ENCODE results near the gene VWA3B. TPM values are rescaled to one million over a fixed set of nuclear protein-coding genes. Genes with fewer than 3 reads are reported as not detected.
"Not testable (repeated sequence)": the region's sequence is repeated elsewhere in the genome, so short reads cannot be mapped to it uniquely, and the experiment has no call there.

Gene VWA3B
- total RNA-seq, 3 donors from 2014 or later, result not detected

DNA sequence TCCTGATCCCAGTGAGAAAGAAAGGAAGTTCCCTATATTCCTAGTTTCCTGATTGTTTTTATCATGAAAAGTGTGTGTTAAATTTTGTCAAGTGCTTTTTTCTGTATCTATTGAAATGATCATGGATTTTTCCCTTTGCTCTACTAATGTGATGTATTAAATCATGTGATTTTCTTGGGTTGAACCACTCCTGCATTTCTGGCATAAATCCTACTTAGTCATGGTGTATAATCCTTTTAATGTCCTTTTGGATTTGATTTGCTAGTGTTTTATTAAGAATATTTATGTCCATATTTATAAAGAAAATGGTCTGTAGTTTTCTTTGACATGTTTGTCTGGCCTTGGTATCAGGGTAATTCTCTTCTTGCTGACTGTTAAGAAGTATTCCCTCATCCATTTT is 171.9 kb downstream of the VWA3B start:
- Histone ChIP-seq H3K27me3 (no peaks in the 10 kb centered on the region), H3K36me3 (no peaks in the 10 kb centered on the region), H3K4me1 (no peaks in the 10 kb centered on the region), H3K9me3 (peaks cover 0 to 19% of the 10 kb centered on the region in 2 donors), H3K27ac (no peak overlapping the region), H3K4me3 (no peak overlapping the region)
- DNase-seq (ENCODE audit: low spot score in 2 of 2), result no peak
- TF ChIP-seq, protein P1, sequence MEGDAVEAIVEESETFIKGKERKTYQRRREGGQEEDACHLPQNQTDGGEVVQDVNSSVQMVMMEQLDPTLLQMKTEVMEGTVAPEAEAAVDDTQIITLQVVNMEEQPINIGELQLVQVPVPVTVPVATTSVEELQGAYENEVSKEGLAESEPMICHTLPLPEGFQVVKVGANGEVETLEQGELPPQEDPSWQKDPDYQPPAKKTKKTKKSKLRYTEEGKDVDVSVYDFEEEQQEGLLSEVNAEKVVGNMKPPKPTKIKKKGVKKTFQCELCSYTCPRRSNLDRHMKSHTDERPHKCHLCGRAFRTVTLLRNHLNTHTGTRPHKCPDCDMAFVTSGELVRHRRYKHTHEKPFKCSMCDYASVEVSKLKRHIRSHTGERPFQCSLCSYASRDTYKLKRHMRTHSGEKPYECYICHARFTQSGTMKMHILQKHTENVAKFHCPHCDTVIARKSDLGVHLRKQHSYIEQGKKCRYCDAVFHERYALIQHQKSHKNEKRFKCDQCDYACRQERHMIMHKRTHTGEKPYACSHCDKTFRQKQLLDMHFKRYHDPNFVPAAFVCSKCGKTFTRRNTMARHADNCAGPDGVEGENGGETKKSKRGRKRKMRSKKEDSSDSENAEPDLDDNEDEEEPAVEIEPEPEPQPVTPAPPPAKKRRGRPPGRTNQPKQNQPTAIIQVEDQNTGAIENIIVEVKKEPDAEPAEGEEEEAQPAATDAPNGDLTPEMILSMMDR (IDR thresholded peaks at IDR 0.05), result no peak
- no peak for TF ChIP-seq POLR2AphosphoS5 (IDR thresholded peaks at IDR 0.05)
- no peak for TF ChIP-seq POLR2A (IDR thresholded peaks at IDR 0.05)
- intact Hi-C loops (cut with DNase I; ENCODE audit: low total_unique reads), result no loop called here

DNA sequence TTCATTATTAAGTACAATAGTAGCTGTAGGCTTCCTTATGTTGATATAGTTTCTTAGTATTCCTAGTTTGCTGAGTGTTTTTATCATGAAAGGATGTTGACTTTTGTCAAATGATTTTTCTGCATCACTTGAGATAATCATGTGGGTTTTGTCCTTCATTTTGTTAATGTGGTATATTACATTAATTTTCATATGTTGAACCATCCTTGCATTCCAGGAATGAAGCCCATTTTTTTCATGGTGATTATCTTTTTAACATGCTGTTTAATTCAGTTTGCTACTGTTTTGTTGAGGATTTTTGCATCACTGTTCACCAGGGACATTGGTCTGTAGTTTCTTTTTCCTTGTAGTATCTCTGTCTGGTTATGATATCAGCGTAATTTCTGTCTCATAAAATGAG is 176.4 kb downstream of the VWA3B start:
- DNase-seq (ENCODE audit: low spot score in 2 of 2), result no peak
- H3K27me3 ChIP-seq, result no peaks in the 10 kb centered on the region
- H3K9me3 ChIP-seq, result peaks cover 0 to 21% of the 10 kb centered on the region in 2 donors
- no peaks in the 10 kb centered on the region for H3K36me3 ChIP-seq
- no peaks in the 10 kb centered on the region for H3K4me1 ChIP-seq
- no peak overlapping the region for H3K4me3 ChIP-seq
- intact Hi-C loops (cut with DNase I; ENCODE audit: low total_unique reads), result no loop called here
- TF ChIP-seq, protein P1 (IDR thresholded peaks at IDR 0.05), result no peak
- no peak for TF ChIP-seq POLR2AphosphoS5 (IDR thresholded peaks at IDR 0.05)
- no peak for TF ChIP-seq POLR2A (IDR thresholded peaks at IDR 0.05)
- no peak overlapping the region for H3K27ac ChIP-seq

DNA sequence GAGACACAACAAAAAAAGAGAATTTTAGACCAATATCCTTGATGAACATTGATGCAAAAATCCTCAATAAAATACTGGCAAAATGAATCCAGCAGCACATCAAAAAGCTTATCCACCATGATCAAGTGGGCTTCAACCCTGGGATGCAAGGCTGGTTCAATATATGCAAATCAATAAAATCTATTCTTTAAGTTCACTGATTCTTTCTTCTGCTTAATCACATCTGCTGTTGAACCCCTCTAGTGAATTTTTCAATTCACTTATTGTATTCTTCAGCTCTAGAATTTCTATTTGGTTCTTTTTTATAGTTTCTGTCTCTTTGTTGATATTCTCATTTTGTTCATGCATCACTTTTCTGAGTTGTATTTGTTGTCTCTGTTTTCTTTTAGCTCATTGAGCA is 181.3 kb downstream of the VWA3B start:
- intact Hi-C loops (cut with DNase I; ENCODE audit: low total_unique reads), result not testable (repeated sequence)

DNA sequence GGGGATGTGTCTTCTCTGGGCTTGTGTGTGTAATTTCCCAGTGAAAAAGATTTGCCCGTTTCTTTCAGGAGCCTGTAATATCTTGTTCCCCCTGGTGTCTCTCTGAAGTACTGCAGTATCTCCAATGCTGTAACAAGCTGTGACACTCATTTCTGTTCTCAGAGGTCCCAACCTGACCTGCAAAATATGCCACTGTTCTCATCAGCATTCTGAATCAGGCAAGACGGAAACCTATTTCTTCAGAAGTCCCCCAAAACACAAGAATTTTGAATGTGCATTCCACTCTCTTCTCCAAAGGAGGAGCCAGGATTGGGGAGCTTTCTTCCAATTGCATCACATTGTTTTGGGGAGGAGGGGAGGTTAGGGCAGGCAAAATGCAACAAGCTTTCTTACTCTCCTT is 182.3 kb downstream of the VWA3B start:
- no peaks in the 10 kb centered on the region for H3K9me3 ChIP-seq
- no peaks in the 10 kb centered on the region for H3K27me3 ChIP-seq
- no peak for DNase-seq (ENCODE audit: low spot score in 2 of 2)
- H3K4me3 ChIP-seq, result no peak overlapping the region
- H3K27ac ChIP-seq, result no peak overlapping the region
- no peaks in the 10 kb centered on the region for H3K4me1 ChIP-seq
- no peaks in the 10 kb centered on the region for H3K36me3 ChIP-seq
- no peak for TF ChIP-seq POLR2A (IDR thresholded peaks at IDR 0.05)
- TF ChIP-seq, protein P1 (IDR thresholded peaks at IDR 0.05), result peak; percentile 60 to 67 (median 64)
- intact Hi-C loops (cut with DNase I; ENCODE audit: low total_unique reads), result no loop called here

More for the DNA sequence above, 181.3 kb downstream of the VWA3B start:
- DNase-seq (ENCODE audit: low spot score in 2 of 2); H3K4me3 ChIP-seq; H3K36me3 ChIP-seq; H3K9me3 ChIP-seq; H3K4me1 ChIP-seq; H3K27ac ChIP-seq; H3K27me3 ChIP-seq: not testable (repeated sequence)

DNA sequence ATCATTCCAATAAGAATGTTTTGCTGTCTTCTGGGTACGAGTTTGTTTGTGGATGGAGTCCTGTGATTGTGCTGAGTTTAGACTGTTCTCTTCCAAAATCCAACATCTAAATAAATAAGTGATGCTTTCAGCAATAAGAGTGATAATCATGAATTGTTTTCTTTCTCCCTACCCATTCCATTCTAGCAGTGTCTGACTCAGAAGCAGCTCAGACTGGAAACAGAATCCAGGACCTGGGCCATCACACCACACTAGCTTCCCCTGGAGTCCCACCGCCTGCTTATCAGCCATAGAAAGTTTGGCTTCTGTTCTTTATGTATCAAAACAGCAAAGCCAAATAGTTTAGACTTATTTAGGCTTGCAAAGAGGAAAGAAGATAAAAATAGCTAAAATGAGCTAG is 182.9 kb downstream of the VWA3B start:
- Histone ChIP-seq H3K9me3 (no peaks in the 10 kb centered on the region), H3K4me1 (no peaks in the 10 kb centered on the region), H3K36me3 (no peaks in the 10 kb centered on the region), H3K27me3 (no peaks in the 10 kb centered on the region), H3K4me3 (no peak overlapping the region), H3K27ac (no peak overlapping the region)
- intact Hi-C loops (cut with DNase I; ENCODE audit: low total_unique reads), result no loop called here
- DNase-seq (ENCODE audit: low spot score in 2 of 2), result no peak
- TF ChIP-seq, protein P1 (IDR thresholded peaks at IDR 0.05), result no peak
- no peak for TF ChIP-seq POLR2AphosphoS5 (IDR thresholded peaks at IDR 0.05)
- no peak for TF ChIP-seq POLR2A (IDR thresholded peaks at IDR 0.05)
